WTC11 (cell line): ENCODE measurements around the gene MYO7B. TPM values are rescaled to one million over a fixed set of nuclear protein-coding genes. Genes with fewer than 3 reads are reported as not detected.

Experiments used
- ATAC-seq: fragments of 200-7000 bp; cut with Tn5 transposase; 2 replicates; pipeline ENCODE4 v1.10.0; 2021; ENCODE audit warnings: mild to moderate bottlenecking, moderate library complexity
- CTCF ChIA-PET: fragments of 300-600 bp; sonication (Branson Sonifier 250); formaldehyde crosslinking; loops from one replicate; lab custom pipeline; 2021; ENCODE audit warnings: antibody characterized with exemption; lab: Charles Lee
- POLR2A ChIA-PET: fragments of 350-600 bp; sonication (Branson Sonifier 250); formaldehyde crosslinking; loops from one replicate; lab custom pipeline; 2021; ENCODE audit warnings: antibody characterized with exemption; lab: Charles Lee
- DNase-seq: peaks from one replicate; pipeline ENCODE4 v3.0.0; 2021; ENCODE audit warnings: low spot score
- H3K27ac Mint-ChIP-seq: 2 replicates; pipeline ENCODE4 v1.8.0; 2021; ENCODE audit warnings: mixed read lengths
- H3K27me3 Mint-ChIP-seq: 2 replicates; pipeline ENCODE4 v1.8.0; 2021; ENCODE audit warnings: low read depth, mild to moderate bottlenecking, moderate library complexity, mixed read lengths
- H3K36me3 Mint-ChIP-seq: 2 replicates; pipeline ENCODE4 v1.8.0; 2021; ENCODE audit warnings: mixed read lengths
- H3K4me1 Mint-ChIP-seq: 2 replicates; pipeline ENCODE4 v1.8.0; 2022; ENCODE audit warnings: mixed read lengths
- H3K4me3 Mint-ChIP-seq: 2 replicates; pipeline ENCODE4 v1.8.0; 2021; ENCODE audit warnings: mild to moderate bottlenecking, moderate library complexity, mixed read lengths
- H3K9me3 Mint-ChIP-seq: 2 replicates; pipeline ENCODE4 v1.8.0; 2021; ENCODE audit warnings: mixed read lengths
- ATF3 ChIP-seq: sonication (generic); formaldehyde crosslinking; conservative IDR thresholded peaks from 2 replicates; pipeline ENCODE4 v1.8.1; 2022; ENCODE audit warnings: mild to moderate bottlenecking, missing genetic modification reagents
- CBFB ChIP-seq: sonication (generic); formaldehyde crosslinking; IDR thresholded peaks from 2 replicates; pipeline ENCODE4 v1.8.1; 2022; ENCODE audit warnings: mild to moderate bottlenecking, low read depth, missing genetic modification reagents
- CREM ChIP-seq: sonication (generic); formaldehyde crosslinking; IDR thresholded peaks from 2 replicates; pipeline ENCODE4 v1.8.1; 2022; ENCODE audit warnings: mild to moderate bottlenecking, missing genetic modification reagents, moderate library complexity
- ESRRA ChIP-seq: sonication (generic); formaldehyde crosslinking; IDR thresholded peaks from 2 replicates; pipeline ENCODE4 v1.8.1; 2022; ENCODE audit warnings: mild to moderate bottlenecking, missing genetic modification reagents, borderline replicate concordance
- GRHL2 ChIP-seq: fragments of 250-450 bp; sonication (Bioruptor Pico); IDR thresholded peaks from 2 replicates; pipeline ENCODE4 v1.8.0; 2022; ENCODE audit warnings: mild to moderate bottlenecking, moderate library complexity; ENCODE audit not compliant: insufficient replicate concordance, severe bottlenecking
- HMGA2 ChIP-seq: fragments of 250-450 bp; sonication (Bioruptor Pico); IDR thresholded peaks from 2 replicates; pipeline ENCODE4 v1.4.0; 2021; ENCODE audit warnings: mild to moderate bottlenecking, moderate library complexity
- IRF2 ChIP-seq: sonication (generic); formaldehyde crosslinking; IDR thresholded peaks from 2 replicates; pipeline ENCODE4 v1.8.0; 2022; ENCODE audit warnings: low read depth, missing genetic modification reagents, borderline replicate concordance
- JUN ChIP-seq: sonication (generic); formaldehyde crosslinking; IDR thresholded peaks from 2 replicates; pipeline ENCODE4 v1.8.0; 2023; ENCODE audit warnings: mild to moderate bottlenecking, missing genetic modification reagents
- MAX ChIP-seq: sonication (generic); formaldehyde crosslinking; IDR thresholded peaks from 2 replicates; pipeline ENCODE4 v1.8.0; 2022; ENCODE audit warnings: mild to moderate bottlenecking, missing genetic modification reagents
- MXD4 ChIP-seq: fragments of 250-450 bp; sonication (Bioruptor Pico); IDR thresholded peaks from 2 replicates; pipeline ENCODE4 v1.8.0; 2021; ENCODE audit warnings: mild to moderate bottlenecking, moderate library complexity, borderline replicate concordance
- MYBL2 ChIP-seq: sonication (generic); formaldehyde crosslinking; IDR thresholded peaks from 2 replicates; pipeline ENCODE4 v1.8.1; 2023; ENCODE audit warnings: mild to moderate bottlenecking, moderate library complexity, missing genetic modification reagents
- NFATC4 ChIP-seq: fragments of 250-450 bp; sonication (Bioruptor Pico); IDR thresholded peaks from 2 replicates; pipeline ENCODE4 v1.9.0; 2021; ENCODE audit warnings: mild to moderate bottlenecking
- NFE2L1 ChIP-seq: sonication (generic); formaldehyde crosslinking; IDR thresholded peaks from 2 replicates; pipeline ENCODE4 v1.8.1; 2023; ENCODE audit warnings: missing genetic modification reagents
- NR2C2 ChIP-seq: sonication (generic); formaldehyde crosslinking; IDR thresholded peaks from 2 replicates; pipeline ENCODE4 v1.8.0; 2022; ENCODE audit warnings: mild to moderate bottlenecking, missing genetic modification reagents
- TEAD1 ChIP-seq: sonication (generic); formaldehyde crosslinking; IDR thresholded peaks from 2 replicates; pipeline ENCODE4 v1.8.0; 2022; ENCODE audit warnings: mild to moderate bottlenecking, missing genetic modification reagents
- USF2 ChIP-seq: sonication (generic); formaldehyde crosslinking; IDR thresholded peaks from 2 replicates; pipeline ENCODE4 v1.8.1; 2023; ENCODE audit warnings: mild to moderate bottlenecking, missing genetic modification reagents, moderate library complexity
- ZNF423 ChIP-seq: fragments of 250-450 bp; sonication (Bioruptor Pico); IDR thresholded peaks from 2 replicates; pipeline ENCODE4 v2.1.2; 2022; ENCODE audit warnings: mild to moderate bottlenecking, moderate library complexity
- ZNF671 ChIP-seq: fragments of 250-450 bp; sonication (Bioruptor Pico); IDR thresholded peaks from 2 replicates; pipeline ENCODE4 v1.8.0; 2021; ENCODE audit warnings: mild to moderate bottlenecking
- ZSCAN18 ChIP-seq: fragments of 250-450 bp; sonication (Bioruptor Pico); IDR thresholded peaks from 2 replicates; pipeline ENCODE4 v2.1.2; 2022; ENCODE audit warnings: mild to moderate bottlenecking, moderate library complexity
- total RNA-seq: library from RNA; stranded (reverse); gene quantifications from 3 replicates; pipeline ENCODE4 v1.2.3, GENCODE V29; 2021
- TF ChIP-seq, protein P1 (sequence below): sonication (generic); formaldehyde crosslinking; IDR thresholded peaks from 2 replicates; pipeline ENCODE4 v1.8.1; 2022; ENCODE audit warnings: low read depth, mild to moderate bottlenecking, moderate library complexity, missing genetic modification reagents, borderline replicate concordance
- TF ChIP-seq, protein P2 (sequence below): sonication (generic); formaldehyde crosslinking; IDR thresholded peaks from 2 replicates; pipeline ENCODE4 v1.8.1; 2022; ENCODE audit warnings: mild to moderate bottlenecking, missing genetic modification reagents, moderate library complexity, borderline replicate concordance
- TF ChIP-seq, protein P3 (sequence below): sonication (generic); formaldehyde crosslinking; IDR thresholded peaks from 2 replicates; pipeline ENCODE4 v1.8.1; 2022; ENCODE audit warnings: low read depth, missing genetic modification reagents, borderline replicate concordance
- TF ChIP-seq, protein P4 (sequence below): fragments of 250-450 bp; sonication (Bioruptor Pico); conservative IDR thresholded peaks from 2 replicates; pipeline ENCODE4 v1.9.0; 2021; ENCODE audit warnings: mild to moderate bottlenecking

Gene MYO7B
- total RNA-seq, 1 experiment from 2014 or later: not detected

DNA sequence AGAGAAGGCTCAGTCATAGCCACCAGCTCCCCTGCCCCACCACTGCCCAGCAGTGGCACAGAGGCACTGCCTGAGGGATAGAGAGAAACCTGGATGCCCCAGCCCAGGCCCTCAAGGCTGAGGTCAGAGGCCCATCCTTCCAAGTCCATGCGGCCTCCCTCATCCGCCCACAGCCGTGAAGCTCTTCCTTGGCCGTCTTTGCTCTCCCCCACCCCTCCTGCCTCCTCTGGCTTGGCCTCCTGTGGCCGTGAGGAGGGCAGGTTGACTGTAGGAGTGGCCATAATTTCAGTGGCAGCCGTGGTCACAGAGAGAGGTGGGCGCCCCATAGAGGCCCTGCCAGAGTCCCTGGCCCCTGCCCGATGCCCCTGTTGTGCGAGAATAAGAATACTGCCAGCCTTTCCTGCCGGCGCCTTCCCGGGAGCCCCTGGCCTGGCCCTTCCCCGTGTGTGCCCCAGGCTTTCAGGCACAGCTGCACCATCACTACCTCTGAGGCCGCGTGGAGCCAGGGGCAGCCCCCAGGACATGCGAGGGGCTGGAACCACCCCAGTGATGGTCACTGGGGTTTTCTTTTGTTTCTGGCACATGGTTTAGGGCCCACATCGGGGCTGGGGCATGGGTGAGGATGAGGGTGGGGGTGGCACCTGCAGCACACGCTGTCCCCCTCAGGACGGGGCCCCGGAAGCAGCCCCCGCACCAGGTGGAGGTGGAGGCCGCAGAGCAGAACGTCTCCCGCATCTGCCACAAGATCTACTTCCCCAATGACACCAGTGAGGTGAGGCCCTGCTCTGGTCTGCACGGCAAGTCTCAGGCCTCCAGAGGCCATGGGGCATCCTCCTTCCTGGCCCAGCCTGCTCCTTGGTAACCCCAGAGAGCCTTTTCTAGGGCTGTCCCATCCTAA lies 97.4 kb downstream of the MYO7B start:
- ChIA-PET CTCF (interaction anchor here (1.2 to 2.4 kb wide), 2 partner anchors 17 to 41 kb away, joined by 6 to 11 read pairs; no protein-coding TSS in a partner anchor), POLR2A (no interaction called here)
- H3K27me3 Mint-ChIP-seq: no peaks in the 10 kb centered on the region
- no peaks in the 10 kb centered on the region for H3K36me3 Mint-ChIP-seq
- H3K9me3 Mint-ChIP-seq: no peaks in the 10 kb centered on the region
- ATAC-seq: no peak
- DNase-seq: no peak
- no peak overlapping the region for H3K4me3 Mint-ChIP-seq
- TF ChIP-seq MYBL2 (CRISPR knock-in tag): no peak
- TF ChIP-seq, protein P1, sequence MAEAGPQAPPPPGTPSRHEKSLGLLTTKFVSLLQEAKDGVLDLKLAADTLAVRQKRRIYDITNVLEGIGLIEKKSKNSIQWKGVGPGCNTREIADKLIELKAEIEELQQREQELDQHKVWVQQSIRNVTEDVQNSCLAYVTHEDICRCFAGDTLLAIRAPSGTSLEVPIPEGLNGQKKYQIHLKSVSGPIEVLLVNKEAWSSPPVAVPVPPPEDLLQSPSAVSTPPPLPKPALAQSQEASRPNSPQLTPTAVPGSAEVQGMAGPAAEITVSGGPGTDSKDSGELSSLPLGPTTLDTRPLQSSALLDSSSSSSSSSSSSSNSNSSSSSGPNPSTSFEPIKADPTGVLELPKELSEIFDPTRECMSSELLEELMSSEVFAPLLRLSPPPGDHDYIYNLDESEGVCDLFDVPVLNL (CRISPR knock-in tag): no peak
- TF ChIP-seq CBFB (CRISPR knock-in tag): no peak
- no peak for TF ChIP-seq HMGA2
- TF ChIP-seq ZSCAN18: no peak
- no peak for TF ChIP-seq IRF2 (CRISPR knock-in tag)
- no peak for TF ChIP-seq TEAD1
- TF ChIP-seq, protein P2, sequence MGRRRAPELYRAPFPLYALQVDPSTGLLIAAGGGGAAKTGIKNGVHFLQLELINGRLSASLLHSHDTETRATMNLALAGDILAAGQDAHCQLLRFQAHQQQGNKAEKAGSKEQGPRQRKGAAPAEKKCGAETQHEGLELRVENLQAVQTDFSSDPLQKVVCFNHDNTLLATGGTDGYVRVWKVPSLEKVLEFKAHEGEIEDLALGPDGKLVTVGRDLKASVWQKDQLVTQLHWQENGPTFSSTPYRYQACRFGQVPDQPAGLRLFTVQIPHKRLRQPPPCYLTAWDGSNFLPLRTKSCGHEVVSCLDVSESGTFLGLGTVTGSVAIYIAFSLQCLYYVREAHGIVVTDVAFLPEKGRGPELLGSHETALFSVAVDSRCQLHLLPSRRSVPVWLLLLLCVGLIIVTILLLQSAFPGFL (CRISPR knock-in tag): no peak
- TF ChIP-seq USF2 (CRISPR knock-in tag): no peak
- no peak for TF ChIP-seq CREM
- no peak for TF ChIP-seq ESRRA (CRISPR knock-in tag)
- TF ChIP-seq NFATC4 (CRISPR knock-in tag): no peak
- no peak for TF ChIP-seq GRHL2 (CRISPR knock-in tag)
- TF ChIP-seq NR2C2 (CRISPR knock-in tag): no peak
- no peak for TF ChIP-seq ATF3 (CRISPR knock-in tag)
- peaks cover 2% of the 10 kb centered on the region for H3K4me1 Mint-ChIP-seq
- H3K27ac Mint-ChIP-seq: no peak overlapping the region

GRCh38 chr2:127633556-127634065 lies 98.1 kb downstream of the MYO7B start:
- Mint-ChIP-seq H3K27ac (no peak overlapping the region), H3K27me3 (no peaks in the 10 kb centered on the region), H3K4me1 (peaks cover 8% of the 10 kb centered on the region), H3K9me3 (no peaks in the 10 kb centered on the region), H3K36me3 (no peaks in the 10 kb centered on the region), H3K4me3 (no peak overlapping the region)
- no peak for DNase-seq
- no peak for ATAC-seq
- ChIA-PET CTCF (interaction anchor here (2.4 kb wide), 1 partner anchor 42 kb away, joined by 11 read pairs; no protein-coding TSS in a partner anchor), POLR2A (no interaction called here)
- TF ChIP-seq, protein P3, sequence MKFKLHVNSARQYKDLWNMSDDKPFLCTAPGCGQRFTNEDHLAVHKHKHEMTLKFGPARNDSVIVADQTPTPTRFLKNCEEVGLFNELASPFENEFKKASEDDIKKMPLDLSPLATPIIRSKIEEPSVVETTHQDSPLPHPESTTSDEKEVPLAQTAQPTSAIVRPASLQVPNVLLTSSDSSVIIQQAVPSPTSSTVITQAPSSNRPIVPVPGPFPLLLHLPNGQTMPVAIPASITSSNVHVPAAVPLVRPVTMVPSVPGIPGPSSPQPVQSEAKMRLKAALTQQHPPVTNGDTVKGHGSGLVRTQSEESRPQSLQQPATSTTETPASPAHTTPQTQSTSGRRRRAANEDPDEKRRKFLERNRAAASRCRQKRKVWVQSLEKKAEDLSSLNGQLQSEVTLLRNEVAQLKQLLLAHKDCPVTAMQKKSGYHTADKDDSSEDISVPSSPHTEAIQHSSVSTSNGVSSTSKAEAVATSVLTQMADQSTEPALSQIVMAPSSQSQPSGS (CRISPR knock-in tag): no peak
- TF ChIP-seq NFE2L1 (CRISPR knock-in tag): no peak
- no peak for TF ChIP-seq MXD4 (CRISPR knock-in tag)
- no peak for TF ChIP-seq ZNF671 (CRISPR knock-in tag)
- no peak for TF ChIP-seq JUN (CRISPR knock-in tag)
- TF ChIP-seq, protein P4, sequence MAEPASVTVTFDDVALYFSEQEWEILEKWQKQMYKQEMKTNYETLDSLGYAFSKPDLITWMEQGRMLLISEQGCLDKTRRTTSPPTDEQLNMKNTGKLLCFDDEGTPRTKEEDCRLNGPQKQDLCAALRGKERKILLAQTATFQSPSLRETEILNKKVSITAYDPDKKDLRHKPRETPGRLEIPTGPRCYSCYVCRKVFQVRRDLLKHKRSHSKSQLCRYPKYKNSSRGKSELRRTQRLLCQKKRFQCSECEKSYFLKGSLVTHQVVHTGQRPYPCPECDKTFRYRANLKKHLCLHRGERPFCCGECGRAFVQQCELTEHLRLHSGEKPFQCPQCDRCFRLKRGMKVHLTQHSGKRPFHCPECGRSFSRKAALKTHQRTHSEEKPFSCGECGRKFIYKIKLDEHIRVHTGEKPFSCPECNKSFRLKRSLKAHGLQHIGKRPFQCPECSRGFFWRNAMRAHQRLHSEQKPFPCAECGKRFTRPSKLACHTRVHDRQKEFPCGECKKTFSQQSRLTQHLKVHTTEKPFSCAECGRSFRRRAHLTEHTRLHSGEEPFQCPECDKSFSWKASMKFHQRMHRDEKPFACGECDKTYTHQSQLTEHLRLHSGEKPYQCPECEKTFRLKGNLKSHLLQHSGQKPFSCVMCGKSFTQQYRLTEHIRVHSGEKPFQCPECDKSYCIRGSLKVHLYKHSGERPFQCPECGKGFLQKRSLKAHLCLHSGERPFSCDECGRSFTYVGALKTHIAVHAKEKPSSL (CRISPR knock-in tag): no peak
- TF ChIP-seq MAX (CRISPR knock-in tag): no peak
- no peak for TF ChIP-seq ZNF423 (CRISPR knock-in tag)
